GM19455 (cell line): ENCODE data around the gene CNKSR3.

Experiments used
- ATAC-seq: cut with Tn5 transposase; IDR thresholded peaks from one replicate; pipeline ENCODE4 v1.9.1; 2021; ENCODE audit not compliant: unreplicated experiment

CNKSR3 gene

GRCh38 chr6:154481521-154482013 is 28.9 kb downstream of the CNKSR3 start:
- ATAC-seq = no peak

- no peak for ATAC-seq
Observed at GRCh38 chr6:154479771-154480639, 30.5 kb downstream of the CNKSR3 start.

GRCh38 chr6:154479351-154479769 is 31.1 kb downstream of the CNKSR3 start:
- ATAC-seq = no peak

- ATAC-seq = no peak
Observed at GRCh38 chr6:154478701-154479060, 31.8 kb downstream of the CNKSR3 start.

- ATAC-seq = no peak
Observed at GRCh38 chr6:154478021-154478700, 32.3 kb downstream of the CNKSR3 start.

GRCh38 chr6:154476494-154476893 is 34.0 kb downstream of the CNKSR3 start:
- no peak for ATAC-seq

GRCh38 chr6:154474648-154475428 is 35.6 kb downstream of the CNKSR3 start:
- no peak for ATAC-seq

- ATAC-seq = no peak
Observed at GRCh38 chr6:154473324-154473723, 37.2 kb downstream of the CNKSR3 start.

GRCh38 chr6:154471609-154472362 is 38.7 kb downstream of the CNKSR3 start:
- ATAC-seq = no peak

GRCh38 chr6:154469306-154469935 is 41.1 kb downstream of the CNKSR3 start:
- ATAC-seq = no peak

GRCh38 chr6:154468760-154469159 is 41.7 kb downstream of the CNKSR3 start:
- no peak for ATAC-seq

GRCh38 chr6:154466971-154467679 is 43.4 kb downstream of the CNKSR3 start:
- no peak for ATAC-seq

GRCh38 chr6:154466139-154466538 is 44.3 kb downstream of the CNKSR3 start:
- no peak for ATAC-seq

GRCh38 chr6:154463573-154464419 is 46.7 kb downstream of the CNKSR3 start:
- ATAC-seq = no peak

GRCh38 chr6:154462425-154462824 is 48.1 kb downstream of the CNKSR3 start:
- ATAC-seq = no peak

GRCh38 chr6:154461348-154461747 is 49.1 kb downstream of the CNKSR3 start:
- ATAC-seq = no peak

- ATAC-seq = no peak
Observed at GRCh38 chr6:154460306-154461071, 50.0 kb downstream of the CNKSR3 start.

GRCh38 chr6:154459513-154459912 is 51.0 kb downstream of the CNKSR3 start:
- ATAC-seq = no peak
